ENCODE data around the gene ATG9B. TPM values are rescaled to one million over a fixed set of nuclear protein-coding genes. Genes with fewer than 3 reads are reported as not detected.

Gene ATG9B
- total and polyA plus RNA-seq, 2 of the 13 experiments (the other 11 are each of a cell fraction or from before 2014, with no cell fraction given): 0.24 TPM; not detected in 1

- intact Hi-C loops (cut with micrococcal nuclease; ENCODE audit: unreplicated experiment) (no loop called here), in situ Hi-C loops (cut with HindIII; ENCODE audit: extremely low pct_ligation_motif_present, low pct_unique_long_range_greater_than_20kb) (no loop called here)
- Histone ChIP-seq H3K36me3 (replicated peaks in 1 of 2; ENCODE audit: control insufficient read depth in 1 of 2, insufficient read depth in 2 of 2, low read length in 2 of 2) (no peaks in the 10 kb centered on the region; a peak in 1 of 5 replicates), H3K4me3 (replicated peaks in 1 of 3; ENCODE audit: insufficient read depth in 1 of 3, low read depth in 2 of 3, low read length in 3 of 3) (no peak overlapping the region), H3K9me3 (ENCODE audit: low read length) (no peaks in the 10 kb centered on the region), H3K27me3 (ENCODE audit: control insufficient read depth in 1 of 2, insufficient read depth in 2 of 2, low read length in 2 of 2) (peaks cover 9 to 33% of the 10 kb centered on the region in 2 experiments), H3K9ac (ENCODE audit: insufficient read depth, low read depth, low read length) (no peak overlapping the region), H3K4me1 (ENCODE audit: insufficient read depth, low read length) (peaks cover 56% of the 10 kb centered on the region), H3K79me2 (ENCODE audit: insufficient read depth, low read length) (no peaks in the 10 kb centered on the region), H3K4me2 (ENCODE audit: low read depth, low read length) (no peak overlapping the region), H4K20me1 (ENCODE audit: insufficient read depth, low read length) (no peaks in the 10 kb centered on the region), H2AFZ (ENCODE audit: low read length) (no peak overlapping the region), H3K27ac (ENCODE audit: extremely low read length, insufficient read depth, low read length) (no peak overlapping the region)
- ChIA-PET CTCF (ENCODE audit: low intra/inter-chr PET ratio, low total read pairs) (no interaction called here), POLR2A (no interaction called here)
- FAIRE-seq (no peak), ATAC-seq (no peak), DNase-seq (ENCODE audit: low spot score) (no peak)
- 0 out of 2 replicates have a peak, but pooled peaks have one; percentile 9 for TF ChIP-seq REL (CRISPR knock-in tag; conservative IDR thresholded peaks at IDR 0.05)
- no peak for TF ChIP-seq FUBP1 (CRISPR knock-in tag; IDR thresholded peaks at IDR 0.05; ENCODE audit: borderline replicate concordance)
- WGBS (ENCODE audit: low lambda C conversion rate): 52% methylated on average over 7 of the region's 8 CpGs
- BruUV-seq (replicated peaks): no TSS peak
These were observed 7.8 kb downstream of the ATG9B start for GRCh38 chr7:151016505-151016904.

- peaks cover 56% of the 10 kb centered on the region for H3K4me1 ChIP-seq (ENCODE audit: insufficient read depth, low read length)
- POLR2A ChIA-PET: no interaction called here
- H3K9me3 ChIP-seq (ENCODE audit: low read length): no peaks in the 10 kb centered on the region
- no peak overlapping the region for H3K4me2 ChIP-seq (ENCODE audit: low read depth, low read length)
- WGBS (ENCODE audit: low lambda C conversion rate): 90% methylated on average over 1 of the region's 5 CpGs
- no peak overlapping the region for H3K4me3 ChIP-seq (replicated peaks in 1 of 3; ENCODE audit: insufficient read depth in 1 of 3, low read depth in 2 of 3, low read length in 3 of 3)
- BruUV-seq (replicated peaks): no TSS peak
- ATAC-seq (no peak), FAIRE-seq (no peak), DNase-seq (ENCODE audit: low spot score) (no peak)
- intact Hi-C loops (cut with micrococcal nuclease; ENCODE audit: unreplicated experiment): no loop called here
- CTCF ChIA-PET (ENCODE audit: low intra/inter-chr PET ratio, low total read pairs): no interaction called here
- H3K27me3 ChIP-seq (ENCODE audit: control insufficient read depth in 1 of 2, insufficient read depth in 2 of 2, low read length in 2 of 2): peaks cover 9 to 28% of the 10 kb centered on the region in 2 experiments
- H3K9ac ChIP-seq (ENCODE audit: insufficient read depth, low read depth, low read length): no peak overlapping the region
- no peaks in the 10 kb centered on the region; a peak in 1 of 5 replicates for H3K36me3 ChIP-seq (replicated peaks in 1 of 2; ENCODE audit: control insufficient read depth in 1 of 2, insufficient read depth in 2 of 2, low read length in 2 of 2)
- TF ChIP-seq ZUFSP (CRISPR knock-in tag; IDR thresholded peaks at IDR 0.05; ENCODE audit: borderline replicate concordance) (no peak), TBX3 (IDR thresholded peaks at IDR 0.05; ENCODE audit: borderline replicate concordance) (no peak), ZFX (CRISPR knock-in tag; IDR thresholded peaks at IDR 0.05; ENCODE audit: low read depth) (no peak), ARID3A (IDR thresholded peaks at IDR 0.05; ENCODE audit: low read depth, low read length) (no peak), ZNF546 (CRISPR knock-in tag; conservative IDR thresholded peaks at IDR 0.05) (no peak), ZNF124 (CRISPR knock-in tag; IDR thresholded peaks at IDR 0.05) (no peak)
- no peaks in the 10 kb centered on the region for H4K20me1 ChIP-seq (ENCODE audit: insufficient read depth, low read length)
- in situ Hi-C loops (cut with HindIII; ENCODE audit: extremely low pct_ligation_motif_present, low pct_unique_long_range_greater_than_20kb): no loop called here
- no peak overlapping the region for H3K27ac ChIP-seq (ENCODE audit: extremely low read length, insufficient read depth, low read length)
- no peak overlapping the region for H2AFZ ChIP-seq (ENCODE audit: low read length)
- H3K79me2 ChIP-seq (ENCODE audit: insufficient read depth, low read length): no peaks in the 10 kb centered on the region
These were observed 8.3 kb downstream of the ATG9B start for GRCh38 chr7:151015967-151016366.
